Mammary epithelial cell (primary cell): ENCODE measurements around the gene ELF4.

Source experiments
- EZH2 ChIP-seq: IDR thresholded peaks from 2 replicates; pipeline ENCODE4 v1.6.1; 2012; ENCODE audit warnings: low read length, inconsistent platforms, borderline replicate concordance
- TF ChIP-seq, protein P1 (sequence below), 2 donors: IDR thresholded peaks in 1 of 2; conservative IDR thresholded peaks in 1 of 2; 2 replicates each; pipeline ENCODE4 v1.5.1; 2011 to 2012; ENCODE audit warnings: inconsistent platforms in 2 of 2, low read length in 2 of 2, mild to moderate bottlenecking in 2 of 2, control low read depth in 1 of 2, low read depth in 1 of 2; ENCODE audit not compliant: insufficient read depth in 1 of 2; ENCODE audit errors: extremely low read depth in 1 of 2

- TF ChIP-seq, protein P1, sequence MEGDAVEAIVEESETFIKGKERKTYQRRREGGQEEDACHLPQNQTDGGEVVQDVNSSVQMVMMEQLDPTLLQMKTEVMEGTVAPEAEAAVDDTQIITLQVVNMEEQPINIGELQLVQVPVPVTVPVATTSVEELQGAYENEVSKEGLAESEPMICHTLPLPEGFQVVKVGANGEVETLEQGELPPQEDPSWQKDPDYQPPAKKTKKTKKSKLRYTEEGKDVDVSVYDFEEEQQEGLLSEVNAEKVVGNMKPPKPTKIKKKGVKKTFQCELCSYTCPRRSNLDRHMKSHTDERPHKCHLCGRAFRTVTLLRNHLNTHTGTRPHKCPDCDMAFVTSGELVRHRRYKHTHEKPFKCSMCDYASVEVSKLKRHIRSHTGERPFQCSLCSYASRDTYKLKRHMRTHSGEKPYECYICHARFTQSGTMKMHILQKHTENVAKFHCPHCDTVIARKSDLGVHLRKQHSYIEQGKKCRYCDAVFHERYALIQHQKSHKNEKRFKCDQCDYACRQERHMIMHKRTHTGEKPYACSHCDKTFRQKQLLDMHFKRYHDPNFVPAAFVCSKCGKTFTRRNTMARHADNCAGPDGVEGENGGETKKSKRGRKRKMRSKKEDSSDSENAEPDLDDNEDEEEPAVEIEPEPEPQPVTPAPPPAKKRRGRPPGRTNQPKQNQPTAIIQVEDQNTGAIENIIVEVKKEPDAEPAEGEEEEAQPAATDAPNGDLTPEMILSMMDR (conservative IDR thresholded peaks at IDR 0.05 in 1 of 2, IDR thresholded peaks at IDR 0.05 in 1 of 2; ENCODE audit: extremely low read depth in 1 of 2, insufficient read depth in 1 of 2, low read depth in 1 of 2, low read length in 2 of 2) = no peak
- no peak for TF ChIP-seq EZH2
These were observed 48.0 kb upstream of the ELF4 start for GRCh38 chrX:130158311-130158710.
